ENCODE results near the gene ALOXE3. TPM values are rescaled to one million over a fixed set of nuclear protein-coding genes. Genes with fewer than 3 reads are reported as not detected.

ALOXE3 gene
- total and polyA plus RNA-seq, 2 of the 8 experiments (the other 6 are each of a cell fraction or from before 2014, with no cell fraction given) = 0.26 TPM; not detected in 1

- H3K23me2 ChIP-seq (ENCODE audit: low read depth, low read length) = no peaks in the 10 kb centered on the region; the same call in 1 of the 2 replicates
- H3K9ac ChIP-seq (replicated peaks in 1 of 4; ENCODE audit: extremely low read depth in 1 of 4, low read depth in 3 of 4, low read length in 3 of 4) = no peak overlapping the region
- no peak overlapping the region for H2AFZ ChIP-seq (ENCODE audit: low read length)
- H3K4me2 ChIP-seq (ENCODE audit: insufficient read depth in 1 of 2, low read depth in 2 of 2, low read length in 2 of 2) = no peak overlapping the region
- no peaks in the 10 kb centered on the region for H3K79me1 ChIP-seq (ENCODE audit: low read depth, low read length)
- no peak overlapping the region for H3K23ac ChIP-seq (ENCODE audit: insufficient read length)
- no peak overlapping the region for H3K4me3 ChIP-seq (ENCODE audit: extremely low read depth in 1 of 4, insufficient read depth in 2 of 4, low read depth in 3 of 4, low read length in 4 of 4)
- no peak for FAIRE-seq
- H2BK12ac ChIP-seq (ENCODE audit: low read depth, low read length) = no peak overlapping the region
- H3K4ac ChIP-seq (replicated peaks; ENCODE audit: insufficient read length, low read depth, low read length) = no peak overlapping the region
- no peaks in the 10 kb centered on the region for H3K79me2 ChIP-seq (ENCODE audit: control insufficient read depth in 1 of 2, insufficient read depth in 2 of 2, low read length in 2 of 2)
- H4K5ac ChIP-seq (ENCODE audit: insufficient read length, low read depth, low read length) = no peak overlapping the region
- H4K91ac ChIP-seq (replicated peaks; ENCODE audit: insufficient read length, low read length) = no peak overlapping the region
- TF ChIP-seq YY1 (IDR thresholded peaks at IDR 0.05; ENCODE audit: low read depth, low read length) = no peak
- no peak for TF ChIP-seq CBX5 (IDR thresholded peaks at IDR 0.05; ENCODE audit: low read depth, low read length)
- TF ChIP-seq CEBPB (IDR thresholded peaks at IDR 0.05; ENCODE audit: low read depth, low read length) = no peak
- TF ChIP-seq HDAC2 (IDR thresholded peaks at IDR 0.05; ENCODE audit: borderline replicate concordance in 1 of 2, low read depth in 2 of 2, low read length in 2 of 2) = no peak
- H3K27me3 ChIP-seq (replicated peaks in 1 of 4; ENCODE audit: control insufficient read depth in 3 of 4, extremely low read depth in 1 of 4, insufficient read depth in 3 of 4, low read length in 3 of 4) = peaks cover 0 to 7% (median 2%) of the 10 kb centered on the region in 4 experiments; a peak in 4 of 7 replicates
- H2BK20ac ChIP-seq (ENCODE audit: low read length) = no peak overlapping the region
- 80% methylated on average over 6 of the region's 6 CpGs; no CpG with 5 or more reads in 1 of the 2 experiments for WGBS, 2 experiments (ENCODE audit: extremely low coverage in 1 of 2, insufficient coverage in 1 of 2, insufficient read length in 1 of 2, insufficient replicate concordance in 2 of 2, low coverage in 1 of 2, low lambda C conversion rate in 2 of 2, missing lambda C conversion rate in 1 of 2)
- H2BK120ac ChIP-seq (replicated peaks; ENCODE audit: low read depth, low read length) = no peak overlapping the region
- ChIA-PET POLR2A (ENCODE audit: partially characterized antibody) (interaction anchor here (0.8 to 1.1 kb wide), 2 partner anchors 14 to 83 kb away, joined by 4 read pairs; no protein-coding TSS in a partner anchor), CTCF (ENCODE audit: partially characterized antibody) (interaction anchor here (1.4 to 13.6 kb wide), 4 partner anchors 13 to 100 kb away, joined by 3 to 501 read pairs (median 194); partner anchors contain the start of gene ALOXE3)
- no peaks in the 10 kb centered on the region for H3K9me3 ChIP-seq (ENCODE audit: insufficient read depth in 2 of 2, low read depth in 1 of 2, low read length in 1 of 2)
- no peaks in the 10 kb centered on the region for H3K36me3 ChIP-seq (ENCODE audit: control insufficient read depth in 2 of 4, insufficient read depth in 4 of 4, low read length in 3 of 4)
- H2BK5ac ChIP-seq (ENCODE audit: low read depth, low read length) = no peak overlapping the region
- no peak overlapping the region for H2BK15ac ChIP-seq (ENCODE audit: low read length)
- H3K56ac ChIP-seq (replicated peaks; ENCODE audit: insufficient read length, low read depth, low read length) = no peak overlapping the region
- peaks cover 0 to 7% (median under 1%) of the 10 kb centered on the region in 4 experiments; a peak in 5 of 7 replicates for H3K4me1 ChIP-seq (replicated peaks in 1 of 4; ENCODE audit: control insufficient read depth in 3 of 4, insufficient read depth in 4 of 4, low read length in 3 of 4)
- H3K18ac ChIP-seq (ENCODE audit: extremely low read depth, low read length) = no peak overlapping the region
- no peak overlapping the region for H3K27ac ChIP-seq (ENCODE audit: low read depth, low read length)
- H2AK5ac ChIP-seq (ENCODE audit: low read depth, low read length) = no peak overlapping the region
- H4K20me1 ChIP-seq (replicated peaks in 1 of 2; ENCODE audit: control insufficient read depth in 1 of 2, insufficient read depth in 2 of 2, low read length in 2 of 2) = no peaks in the 10 kb centered on the region
- DNase-seq (ENCODE audit: low read depth in 1 of 2, low spot score in 2 of 2) = no peak
- H3K14ac ChIP-seq (ENCODE audit: insufficient read length) = no peak overlapping the region
- H4K8ac ChIP-seq (ENCODE audit: extremely low read depth, insufficient read depth, low read length) = no peak overlapping the region
These were observed 28.6 kb downstream of the ALOXE3 start for GRCh38 chr17:8089728-8090127.

Measured in H1 (cell line).